ENCODE results near the gene SPOCK3. TPM values are rescaled to one million over a fixed set of nuclear protein-coding genes. Genes with fewer than 3 reads are reported as not detected.

SPOCK3 gene
- total and polyA plus RNA-seq, 11 donors = 0.06 to 3.0 (median 1.1) TPM; not detected in 1

GRCh38 chr4:167129146-167129545, 105.1 kb downstream of the SPOCK3 start:
- intact Hi-C loops (cut with DNase I) = no loop called here
- peak; percentile 72 to 95 (median 78) for ATAC-seq
- no peak overlapping the region for H3K4me3 ChIP-seq
- peaks cover 0 to 7% (median 0%) of the 10 kb centered on the region in 12 donors for H3K4me1 ChIP-seq
- H3K36me3 ChIP-seq = no peaks in the 10 kb centered on the region
- WGBS, 4 donors = 21 to 44% (median 34%) methylated on average over 1 of the region's 1 CpG
- H3K9me3 ChIP-seq = no peaks in the 10 kb centered on the region
- no peak for TF ChIP-seq POLR2A (IDR thresholded peaks at IDR 0.05)
- TF ChIP-seq CTCF (IDR thresholded peaks at IDR 0.05) = no peak
- DNase-seq = no peak
- H3K27ac ChIP-seq = no peak overlapping the region
- no peaks in the 10 kb centered on the region for H3K27me3 ChIP-seq

GRCh38 chr4:167119392-167119791, 114.9 kb downstream of the SPOCK3 start:
- no peak for DNase-seq
- H3K4me1 ChIP-seq = peaks cover 0 to 6% (median 0%) of the 10 kb centered on the region in 12 donors
- H3K4me3 ChIP-seq = no peak overlapping the region
- no peak overlapping the region for H3K27ac ChIP-seq
- no peaks in the 10 kb centered on the region for H3K36me3 ChIP-seq
- TF ChIP-seq CTCF (IDR thresholded peaks at IDR 0.05) = no peak
- TF ChIP-seq POLR2A (IDR thresholded peaks at IDR 0.05) = no peak
- H3K9me3 ChIP-seq = no peaks in the 10 kb centered on the region
- WGBS, 4 donors = 64 to 76% (median 71%) methylated on average over 2 of the region's 2 CpGs
- intact Hi-C loops (cut with DNase I) = no loop called here
- ATAC-seq = no peak
- no peaks in the 10 kb centered on the region for H3K27me3 ChIP-seq

GRCh38 chr4:167117273-167117672, 117.0 kb downstream of the SPOCK3 start:
- H3K4me1 ChIP-seq = peaks cover 0 to 6% (median 0%) of the 10 kb centered on the region in 12 donors
- H3K9me3 ChIP-seq = no peaks in the 10 kb centered on the region
- DNase-seq = no peak
- ATAC-seq = no peak
- no peaks in the 10 kb centered on the region for H3K36me3 ChIP-seq
- H3K27ac ChIP-seq = no peak overlapping the region
- intact Hi-C loops (cut with DNase I) = no loop called here
- H3K4me3 ChIP-seq = no peak overlapping the region
- TF ChIP-seq CTCF (IDR thresholded peaks at IDR 0.05) = no peak
- TF ChIP-seq POLR2A (IDR thresholded peaks at IDR 0.05) = no peak
- no peaks in the 10 kb centered on the region for H3K27me3 ChIP-seq
- WGBS, 4 donors = 66 to 79% (median 75%) methylated on average over 4 of the region's 4 CpGs

- H3K9me3 ChIP-seq = no peaks in the 10 kb centered on the region
- H3K36me3 ChIP-seq = no peaks in the 10 kb centered on the region
- TF ChIP-seq POLR2A (IDR thresholded peaks at IDR 0.05) (no peak), CTCF (IDR thresholded peaks at IDR 0.05) (no peak)
- no peak overlapping the region for H3K27ac ChIP-seq
- DNase-seq (no peak), ATAC-seq (peak in 3 of 4 donors; percentile 61 to 78 (median 72))
- intact Hi-C loops (cut with DNase I) = no loop called here
- peaks cover 0 to 6% (median 0%) of the 10 kb centered on the region in 12 donors for H3K4me1 ChIP-seq
- no peaks in the 10 kb centered on the region for H3K27me3 ChIP-seq
- WGBS, 4 donors = 40 to 46% (median 45%) methylated on average over 4 of the region's 4 CpGs
- no peak overlapping the region for H3K4me3 ChIP-seq
Observed at GRCh38 chr4:167114416-167114971, 119.8 kb downstream of the SPOCK3 start.
